K562 (cell line): ENCODE data around the gene PTCRA. TPM values are rescaled to one million over a fixed set of nuclear protein-coding genes. Genes with fewer than 3 reads are reported as not detected.

Experiments used
- CTBP1 ChIP-seq: fragments of 450-650 bp; IDR thresholded peaks from 2 replicates; pipeline ENCODE4 v1.6.1; 2016; ENCODE audit warnings: borderline replicate concordance
- EHMT2 ChIP-seq: fragments of 450-650 bp; IDR thresholded peaks from 2 replicates; pipeline ENCODE4 v1.6.1; 2018; ENCODE audit warnings: antibody characterized with exemption
- EP400 ChIP-seq: fragments of 450-650 bp; IDR thresholded peaks from 2 replicates; pipeline ENCODE4 v1.6.1; 2017; ENCODE audit warnings: antibody characterized with exemption, mild to moderate bottlenecking, moderate library complexity
- GATA2 ChIP-seq: sonication (generic); formaldehyde crosslinking; IDR thresholded peaks from 2 replicates; pipeline ENCODE4 v1.4.0; 2020; ENCODE audit warnings: mild to moderate bottlenecking, missing genetic modification reagents
- NR0B1 ChIP-seq: fragments of 450-650 bp; IDR thresholded peaks from one replicate; pipeline ENCODE4 v1.6.1; 2018; ENCODE audit warnings: mild to moderate bottlenecking, moderate library complexity; ENCODE audit not compliant: partially characterized antibody
- POLR2A ChIP-seq: fragments of 450-650 bp; conservative IDR thresholded peaks from 2 replicates; pipeline ENCODE4 v1.6.1; 2016
- POU5F1 ChIP-seq: fragments of 150-350 bp; IDR thresholded peaks from 2 replicates; pipeline ENCODE4 v1.6.1; 2014; ENCODE audit warnings: borderline replicate concordance, low read length, low read depth, mild to moderate bottlenecking; ENCODE audit not compliant: partially characterized antibody
- REST ChIP-seq, 2 experiments: fragments of 450-650 bp; formaldehyde crosslinking in 1 of 2; IDR thresholded peaks; 2 replicates each; pipeline versions ENCODE4 v1.4.0 to v1.6.1; 2014 to 2020; ENCODE audit warnings: mild to moderate bottlenecking in 2 of 2, borderline replicate concordance in 1 of 2, low read depth in 1 of 2
- TEAD2 ChIP-seq: fragments of 450-650 bp; IDR thresholded peaks from 2 replicates; pipeline ENCODE4 v1.6.1; 2016; ENCODE audit warnings: missing genetic modification characterization, control low read depth, missing compliant biosample characterization
- U2AF2 ChIP-seq: fragments of 200-400 bp; formaldehyde crosslinking; optimal IDR thresholded peaks from 2 replicates; pipeline ENCODE3; 2017; ENCODE audit warnings: low read depth, mild to moderate bottlenecking, low read length
- ZNF184 ChIP-seq: sonication (generic); formaldehyde crosslinking; IDR thresholded peaks from 2 replicates; pipeline ENCODE4 v1.5.0; 2020; ENCODE audit warnings: missing genetic modification reagents
- polyA plus RNA-seq, 8 experiments: library from polyadenylated mRNA; depleted of rRNA in 4 of 8; stranded (reverse) in 5 of 8; unstranded in 3 of 8; fragments of >200 nt; fragmentation: Nextera tagmentation in 2 of 8; fragmentation: Illumina TruSeq in 1 of 8; extraction: Ambion mirVana in 2 of 8; extraction: Trizol in 1 of 8; gene quantifications; 2 replicates each; pipeline versions ENCODE4 v1.2.1 to v1.2.3, GENCODE V29; 2011 to 2014; ENCODE audit warnings: inconsistent platforms in 1 of 8, missing spikeins in 1 of 8
- total RNA-seq, 7 experiments: library from RNA; depleted of rRNA in 6 of 7; stranded (reverse); fragments of >200 nt in 6 of 7; fragmentation: Illumina TruSeq in 2 of 7; extraction: Trizol in 2 of 7; gene quantifications; 2 replicates each; pipeline versions ENCODE4 v1.2.1 to v1.2.3, GENCODE V29; 2011 to 2021; ENCODE audit warnings: low replicate concordance in 1 of 7
- TF ChIP-seq, protein P1 (sequence below): fragments of 450-650 bp; IDR thresholded peaks from 2 replicates; pipeline ENCODE4 v1.6.1; 2018; ENCODE audit not compliant: partially characterized antibody

The PTCRA gene
- total and polyA plus RNA-seq, 9 of the 15 experiments (the other 6 are each of a cell fraction or from before 2014, with no cell fraction given), result 0.21 TPM; not detected in 8

DNA sequence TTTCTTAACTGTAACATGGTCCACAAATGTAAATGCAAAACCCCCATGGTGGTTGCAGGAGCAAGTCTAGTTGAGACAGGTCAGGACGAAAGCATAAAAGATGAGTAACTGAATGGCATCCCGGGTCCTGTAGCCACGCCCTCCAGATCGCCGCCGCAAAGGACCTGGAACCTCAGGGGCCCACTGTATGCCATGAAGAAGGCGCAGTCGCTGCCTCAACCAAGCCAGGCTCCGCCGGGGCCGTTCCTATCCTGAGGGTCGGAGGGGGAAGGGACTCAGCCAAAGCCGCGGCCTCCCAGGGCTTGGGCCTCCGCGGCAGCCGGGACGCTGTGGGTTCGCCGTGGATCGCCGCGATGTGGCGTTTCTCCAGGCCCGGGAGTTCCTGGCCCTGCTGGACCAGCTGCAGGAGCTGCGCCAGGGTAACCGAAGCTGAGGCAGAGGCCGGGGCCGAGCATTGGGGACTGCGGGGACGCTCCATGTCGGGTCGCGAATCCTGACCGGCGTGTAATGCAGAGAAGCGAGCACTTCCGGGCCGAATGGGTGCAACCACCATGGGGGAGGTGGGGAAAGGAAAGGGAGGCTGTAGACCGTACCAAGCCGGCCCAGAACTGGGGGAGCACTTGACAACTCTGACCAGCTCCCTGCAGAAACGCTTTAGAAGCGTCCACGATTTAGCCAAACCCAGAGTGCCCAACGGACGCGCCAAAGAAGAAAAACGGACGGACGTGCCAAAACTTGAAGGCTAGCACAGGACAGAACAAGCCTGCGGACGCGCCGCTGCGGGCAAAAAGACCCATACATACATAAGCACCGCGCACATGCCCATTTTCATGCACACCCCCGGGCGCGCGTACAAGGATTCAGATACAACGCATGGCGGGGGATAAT is 25.3 kb upstream of the PTCRA start (continued):
- TF ChIP-seq EHMT2 (no peak), TEAD2 (no peak), POU5F1 (no peak), ZNF184 (no peak), CTBP1 (no peak), EP400 (no peak), NR0B1 (no peak), REST (IDR thresholded peaks at IDR 0.05; ENCODE audit: borderline replicate concordance) (no peak), REST (CRISPR knock-in tag; IDR thresholded peaks at IDR 0.05; ENCODE audit: low read depth) (no peak), GATA2 (CRISPR knock-in tag) (no peak), POLR2A (peak; percentile 74), U2AF2 (no peak)
- TF ChIP-seq, protein P1, sequence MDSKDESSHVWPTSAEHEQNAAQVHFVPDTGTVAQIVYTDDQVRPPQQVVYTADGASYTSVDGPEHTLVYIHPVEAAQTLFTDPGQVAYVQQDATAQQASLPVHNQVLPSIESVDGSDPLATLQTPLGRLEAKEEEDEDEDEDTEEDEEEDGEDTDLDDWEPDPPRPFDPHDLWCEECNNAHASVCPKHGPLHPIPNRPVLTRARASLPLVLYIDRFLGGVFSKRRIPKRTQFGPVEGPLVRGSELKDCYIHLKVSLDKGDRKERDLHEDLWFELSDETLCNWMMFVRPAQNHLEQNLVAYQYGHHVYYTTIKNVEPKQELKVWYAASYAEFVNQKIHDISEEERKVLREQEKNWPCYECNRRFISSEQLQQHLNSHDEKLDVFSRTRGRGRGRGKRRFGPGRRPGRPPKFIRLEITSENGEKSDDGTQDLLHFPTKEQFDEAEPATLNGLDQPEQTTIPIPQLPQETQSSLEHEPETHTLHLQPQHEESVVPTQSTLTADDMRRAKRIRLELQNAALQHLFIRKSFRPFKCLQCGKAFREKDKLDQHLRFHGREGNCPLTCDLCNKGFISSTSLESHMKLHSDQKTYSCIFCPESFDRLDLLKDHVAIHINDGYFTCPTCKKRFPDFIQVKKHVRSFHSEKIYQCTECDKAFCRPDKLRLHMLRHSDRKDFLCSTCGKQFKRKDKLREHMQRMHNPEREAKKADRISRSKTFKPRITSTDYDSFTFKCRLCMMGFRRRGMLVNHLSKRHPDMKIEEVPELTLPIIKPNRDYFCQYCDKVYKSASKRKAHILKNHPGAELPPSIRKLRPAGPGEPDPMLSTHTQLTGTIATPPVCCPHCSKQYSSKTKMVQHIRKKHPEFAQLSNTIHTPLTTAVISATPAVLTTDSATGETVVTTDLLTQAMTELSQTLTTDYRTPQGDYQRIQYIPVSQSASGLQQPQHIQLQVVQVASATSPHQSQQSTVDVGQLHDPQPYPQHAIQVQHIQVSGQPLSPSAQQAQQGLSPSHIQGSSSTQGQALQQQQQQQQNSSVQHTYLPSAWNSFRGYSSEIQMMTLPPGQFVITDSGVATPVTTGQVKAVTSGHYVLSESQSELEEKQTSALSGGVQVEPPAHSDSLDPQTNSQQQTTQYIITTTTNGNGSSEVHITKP, result peak; percentile 94
